NCI-H446 (cell line): ENCODE results near the gene SLC37A1.

Experiments
- DNase-seq, 2 experiments: peaks; one replicate each; lab custom pipeline; 2025; lab: John Stamatoyannopoulos, UW

The SLC37A1 gene

GRCh38 chr21:42479582-42479981, 34.1 kb upstream of the SLC37A1 start:
- no peak for DNase-seq

DNA sequence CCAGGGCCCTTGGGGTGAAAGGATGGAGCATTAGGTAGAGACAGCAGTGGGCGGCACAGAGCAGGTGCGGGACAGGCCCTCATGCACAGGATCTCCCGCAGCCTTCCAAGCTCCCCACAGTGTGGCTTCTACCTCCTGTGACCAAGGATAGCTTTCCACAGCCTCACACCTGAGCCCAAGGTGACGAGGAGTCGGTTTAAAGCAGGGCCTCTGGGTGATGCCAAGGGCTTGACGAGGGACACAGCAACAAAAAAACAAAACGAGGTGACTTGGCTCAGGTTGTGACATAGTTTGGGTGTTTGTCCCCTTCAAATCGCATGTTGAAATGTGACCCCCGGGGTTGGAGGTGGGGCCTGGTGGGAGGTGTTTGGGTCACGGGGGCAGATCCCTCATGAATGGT, 32.9 kb upstream of the SLC37A1 start:
- no peak for DNase-seq

- no peak for DNase-seq
Observed at GRCh38 chr21:42481169-42481568, 32.5 kb upstream of the SLC37A1 start.

GRCh38 chr21:42484966-42485365, 28.7 kb upstream of the SLC37A1 start:
- DNase-seq, result no peak

GRCh38 chr21:42486072-42486471, 27.6 kb upstream of the SLC37A1 start:
- no peak for DNase-seq

DNA sequence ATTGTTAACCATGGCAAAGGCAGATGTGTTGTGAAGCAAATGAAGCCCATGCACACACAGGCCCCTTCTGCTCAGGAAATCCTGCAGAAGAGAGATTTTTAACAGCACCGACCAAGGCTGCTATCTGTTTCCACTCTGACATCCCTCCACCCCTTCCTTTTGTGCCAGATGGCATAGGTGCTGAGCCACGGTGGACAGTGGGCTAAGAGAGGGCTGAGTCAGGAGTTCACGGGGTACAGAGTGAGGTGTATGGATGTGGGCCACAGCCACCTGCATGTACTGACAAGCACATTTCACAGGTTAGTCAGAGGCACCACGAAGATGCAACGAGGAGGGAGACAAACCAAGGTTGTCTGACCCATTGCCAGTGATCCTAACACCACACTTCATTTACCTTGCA, 27.1 kb upstream of the SLC37A1 start:
- no peak for DNase-seq

GRCh38 chr21:42489006-42489563, 24.6 kb upstream of the SLC37A1 start:
- DNase-seq, result no peak

- DNase-seq, result no peak
Observed at GRCh38 chr21:42489991-42490390, 23.7 kb upstream of the SLC37A1 start.

- DNase-seq, result no peak
Observed at GRCh38 chr21:42490720-42491119, 22.9 kb upstream of the SLC37A1 start.

GRCh38 chr21:42491328-42491727, 22.3 kb upstream of the SLC37A1 start:
- no peak for DNase-seq

GRCh38 chr21:42492201-42492600, 21.5 kb upstream of the SLC37A1 start:
- DNase-seq, result no peak

GRCh38 chr21:42493109-42494060, 20.3 kb upstream of the SLC37A1 start:
- no peak for DNase-seq

- no peak for DNase-seq
Observed at GRCh38 chr21:42495027-42495426, 18.6 kb upstream of the SLC37A1 start.

- DNase-seq, result no peak
Observed at GRCh38 chr21:42495765-42496119, 17.9 kb upstream of the SLC37A1 start.

DNA sequence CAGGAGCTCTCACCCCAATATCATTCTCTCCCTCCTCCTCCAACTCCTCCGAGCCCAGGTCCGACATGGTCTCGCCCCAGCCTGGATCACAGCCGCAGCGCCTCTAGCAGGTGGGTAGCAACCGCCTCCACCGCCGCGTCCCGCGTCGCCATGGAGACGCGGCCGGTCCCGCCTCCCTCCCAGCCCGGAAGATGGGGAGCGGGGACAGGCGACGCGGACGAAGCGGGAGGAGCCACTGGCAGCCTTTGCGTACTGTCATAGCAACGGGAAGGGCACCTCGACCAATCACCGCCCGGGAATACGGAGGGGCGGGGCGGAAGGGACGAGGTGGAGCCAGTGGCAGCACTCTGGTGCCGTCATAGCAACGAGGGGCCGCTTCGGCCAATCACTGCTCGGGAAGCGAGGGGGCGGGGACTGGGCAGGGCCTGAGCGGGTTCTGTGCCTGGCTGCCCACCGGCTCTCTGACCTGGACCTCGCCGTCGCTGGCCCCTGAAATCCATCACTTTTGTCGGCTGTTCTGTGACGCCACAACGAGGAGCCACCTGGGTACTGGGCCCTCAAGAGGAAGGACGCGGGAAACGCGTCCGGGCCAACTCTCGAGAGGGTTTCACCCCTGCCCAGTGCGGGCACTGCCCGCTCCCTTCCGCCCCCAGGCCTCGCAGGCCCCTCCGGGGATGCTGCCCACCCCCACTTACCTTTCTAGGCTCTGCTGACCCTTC, 17.4 kb upstream of the SLC37A1 start, which contains the start of gene RSPH1:
Gene RSPH1, minus strand, starts transcription at position 105 of the 719 bp plus-strand sequence. Its CDS starts 38 bp downstream, at position 67.
- peak; percentile 97 to 98 for DNase-seq

GRCh38 chr21:42496839-42497202, 16.8 kb upstream of the SLC37A1 start:
- DNase-seq, result no peak

GRCh38 chr21:42498012-42498411, 15.6 kb upstream of the SLC37A1 start:
- no peak for DNase-seq

GRCh38 chr21:42499444-42500112, 14.1 kb upstream of the SLC37A1 start:
- DNase-seq, result no peak

GRCh38 chr21:42500225-42500624, 13.4 kb upstream of the SLC37A1 start:
- no peak for DNase-seq

- no peak for DNase-seq
Observed at GRCh38 chr21:42500736-42501135, 12.9 kb upstream of the SLC37A1 start.

GRCh38 chr21:42503711-42504110, 9.9 kb upstream of the SLC37A1 start:
- no peak for DNase-seq

GRCh38 chr21:42505090-42505726, 8.4 kb upstream of the SLC37A1 start:
- no peak for DNase-seq
